SK-N-SH treated with all-trans-retinoic acid at 6 μM for 48 hours (cell line): Measurements from ENCODE around the gene MATR3.

Experiments
- ARNTL ChIP-seq: fragments of 450-650 bp; formaldehyde crosslinking; IDR thresholded peaks from 2 replicates; pipeline ENCODE4 v1.5.0; 2020; ENCODE audit warnings: low read depth, mild to moderate bottlenecking, moderate library complexity, borderline replicate concordance
- ESRRG ChIP-seq: fragments of 250-450 bp; sonication (Bioruptor Pico); IDR thresholded peaks from 2 replicates; pipeline ENCODE4 v1.6.1; 2021; ENCODE audit warnings: mild to moderate bottlenecking
- RARB ChIP-seq: fragments of 250-450 bp; sonication (Bioruptor Pico); IDR thresholded peaks from 2 replicates; pipeline ENCODE4 v1.8.0; 2021; ENCODE audit warnings: mild to moderate bottlenecking, moderate library complexity
- SNAI2 ChIP-seq: fragments of 250-450 bp; sonication (Bioruptor Pico); IDR thresholded peaks from 2 replicates; pipeline ENCODE4 v1.5.0; 2020; ENCODE audit warnings: mild to moderate bottlenecking, moderate library complexity
- ZFP3 ChIP-seq: fragments of 250-450 bp; sonication (Bioruptor Pico); IDR thresholded peaks from 2 replicates; pipeline ENCODE4 v1.5.0; 2020; ENCODE audit warnings: mild to moderate bottlenecking, moderate library complexity
- ZNF70 ChIP-seq: fragments of 450-650 bp; formaldehyde crosslinking; IDR thresholded peaks from 2 replicates; pipeline ENCODE4 v1.5.0; 2020; ENCODE audit warnings: mild to moderate bottlenecking, moderate library complexity

DNA sequence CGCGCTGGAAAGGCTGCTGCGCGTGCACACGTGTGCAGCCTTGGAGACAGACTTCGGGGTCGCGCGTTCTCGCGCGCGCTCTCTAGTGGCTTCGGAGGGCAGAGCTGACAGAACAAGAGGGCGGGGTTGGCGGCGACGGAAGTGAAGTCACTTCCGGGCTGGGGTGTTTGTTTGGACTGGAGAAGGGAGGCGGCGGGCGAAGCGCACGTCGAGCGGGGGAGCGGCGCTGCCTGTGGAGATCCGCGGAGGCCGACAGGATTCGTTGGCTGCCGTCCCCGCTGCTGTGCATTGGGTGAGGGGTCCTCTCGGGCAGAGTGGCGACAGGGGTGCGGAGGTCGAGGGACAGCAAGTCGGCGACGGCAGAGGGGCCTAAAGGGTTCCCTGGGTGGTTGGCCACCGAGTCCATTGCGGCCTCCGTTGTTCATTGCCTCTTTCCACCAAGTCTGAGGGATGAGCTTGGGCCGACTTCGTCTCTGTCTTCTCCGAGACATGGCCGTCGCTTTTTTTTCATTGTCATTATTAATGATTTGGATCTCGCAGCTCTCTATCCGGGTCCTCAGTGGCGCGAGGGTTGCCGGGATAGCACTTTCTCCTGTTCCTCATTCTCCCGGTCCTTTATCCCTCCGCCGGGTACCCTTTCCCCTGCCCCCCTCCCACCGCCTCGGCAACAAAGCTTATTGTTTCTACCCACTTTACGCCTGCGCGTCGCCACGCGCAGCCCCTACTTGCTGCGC is 48.3 kb downstream of the MATR3 start, which contains the start of gene PAIP2:
- TF ChIP-seq ARNTL (CRISPR knock-in tag) (no peak), ZNF70 (CRISPR knock-in tag) (no peak), ZFP3 (CRISPR knock-in tag) (0 out of 2 replicates have a peak, but pooled peaks have one; percentile 44), RARB (CRISPR knock-in tag) (0 out of 2 replicates have a peak, but pooled peaks have one; percentile 36), ESRRG (CRISPR knock-in tag) (no peak), SNAI2 (CRISPR knock-in tag) (no peak)
